Cortex of kidney (tissue), 1 donor: ENCODE data around the gene ZFYVE28.
"Not testable (repeated sequence)": the region's sequence is repeated elsewhere in the genome, so short reads cannot be mapped to it uniquely, and the experiment has no call there.

Experiments
- DNase-seq: peaks from one replicate; lab custom pipeline; 2025; lab: John Stamatoyannopoulos, UW

Gene ZFYVE28

DNA sequence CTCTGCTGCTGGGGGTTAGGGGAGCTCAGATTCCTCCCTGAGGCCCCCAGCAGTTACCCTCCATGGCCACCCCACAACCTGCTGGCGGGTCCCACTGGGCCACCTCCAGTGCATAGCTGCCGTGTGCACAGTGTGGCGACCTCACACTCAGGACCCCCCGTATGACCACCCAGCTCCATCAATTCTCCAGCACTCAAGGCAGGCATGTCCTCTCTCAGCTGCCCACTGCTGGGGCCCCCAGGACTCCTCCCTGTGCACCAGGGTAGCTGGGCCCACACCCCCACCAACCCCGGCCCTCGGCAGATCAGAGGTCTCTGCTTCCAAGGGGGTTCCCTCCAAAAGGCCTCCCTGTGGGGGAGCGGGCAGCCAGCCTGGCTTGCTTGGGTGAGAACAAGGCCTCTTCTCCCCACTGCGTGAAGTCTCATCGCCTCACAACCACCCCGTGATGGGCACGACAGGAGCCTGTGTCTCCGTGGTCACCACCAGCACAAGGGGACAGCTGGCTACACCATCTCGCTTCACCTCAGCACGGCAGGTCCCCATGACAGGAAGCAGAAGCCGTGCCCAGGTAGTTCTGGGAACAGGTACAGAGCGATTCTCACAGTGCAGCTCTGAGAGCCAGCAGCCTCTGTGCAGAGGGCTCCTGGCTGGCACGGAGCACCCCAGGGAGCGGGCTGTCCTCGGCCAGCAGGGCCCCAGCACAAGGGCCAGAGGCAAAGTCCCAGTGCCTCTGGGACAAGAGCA, 171.9 kb downstream of the ZFYVE28 start:
- DNase-seq = no peak

DNA sequence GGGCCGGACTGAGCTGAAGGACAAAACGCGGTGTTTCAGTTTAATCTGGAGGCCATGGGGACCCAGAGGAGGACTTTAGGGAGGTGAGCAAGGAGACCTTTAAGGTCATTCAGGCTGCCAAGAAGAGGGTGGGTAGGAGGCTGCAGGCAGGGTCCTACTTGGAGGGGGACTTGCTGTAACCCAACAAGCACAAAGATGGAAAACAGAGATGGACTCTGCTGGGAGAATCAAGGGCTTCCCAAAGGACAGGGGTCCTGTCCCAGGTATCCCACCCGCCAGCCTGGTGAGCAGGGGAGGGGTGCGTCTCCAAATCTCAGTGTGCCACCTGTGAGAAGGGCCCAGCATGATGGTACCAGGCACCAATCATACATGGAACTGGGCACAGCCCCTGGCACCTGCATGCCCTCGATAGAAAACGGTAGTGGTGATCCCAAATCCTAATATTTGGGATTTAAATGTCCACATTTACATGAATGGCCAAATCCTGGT, 172.6 kb downstream of the ZFYVE28 start:
- DNase-seq = no peak

GRCh38 chr4:2245057-2245786, 173.2 kb downstream of the ZFYVE28 start:
- no peak for DNase-seq

DNA sequence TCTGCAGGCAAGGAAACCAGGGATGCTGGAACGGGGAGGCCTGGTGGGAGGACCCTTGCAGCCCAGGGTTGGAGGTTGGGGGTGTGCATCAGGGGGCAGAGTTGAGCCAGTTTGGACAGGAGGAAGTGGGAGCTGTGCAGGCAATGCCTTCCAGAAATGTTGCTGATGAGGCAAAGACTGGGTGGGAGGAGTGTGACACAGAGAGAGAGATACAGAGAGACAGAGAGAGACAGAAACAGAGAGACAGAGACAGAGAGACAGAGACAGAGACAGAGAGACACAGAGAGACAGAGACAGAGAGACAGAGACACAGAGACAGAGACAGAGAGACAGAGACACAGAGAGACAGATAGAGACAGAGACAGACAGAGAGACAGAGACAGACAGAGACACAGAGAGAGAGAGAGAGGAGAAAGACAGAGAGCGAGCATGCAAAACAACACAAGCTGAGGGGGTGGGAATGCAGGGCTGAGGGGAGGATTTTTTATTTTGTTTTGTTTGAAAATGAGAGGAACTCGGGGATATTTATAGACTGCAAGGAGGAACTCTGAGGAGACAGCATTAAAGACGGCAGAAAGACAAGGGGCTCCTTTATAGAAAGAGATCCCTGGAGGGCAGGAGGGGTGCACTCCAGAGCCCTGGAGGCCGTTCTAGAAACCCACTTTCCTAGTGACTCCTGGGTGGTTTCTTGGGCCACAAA, 174.6 kb downstream of the ZFYVE28 start:
- no peak for DNase-seq

DNA sequence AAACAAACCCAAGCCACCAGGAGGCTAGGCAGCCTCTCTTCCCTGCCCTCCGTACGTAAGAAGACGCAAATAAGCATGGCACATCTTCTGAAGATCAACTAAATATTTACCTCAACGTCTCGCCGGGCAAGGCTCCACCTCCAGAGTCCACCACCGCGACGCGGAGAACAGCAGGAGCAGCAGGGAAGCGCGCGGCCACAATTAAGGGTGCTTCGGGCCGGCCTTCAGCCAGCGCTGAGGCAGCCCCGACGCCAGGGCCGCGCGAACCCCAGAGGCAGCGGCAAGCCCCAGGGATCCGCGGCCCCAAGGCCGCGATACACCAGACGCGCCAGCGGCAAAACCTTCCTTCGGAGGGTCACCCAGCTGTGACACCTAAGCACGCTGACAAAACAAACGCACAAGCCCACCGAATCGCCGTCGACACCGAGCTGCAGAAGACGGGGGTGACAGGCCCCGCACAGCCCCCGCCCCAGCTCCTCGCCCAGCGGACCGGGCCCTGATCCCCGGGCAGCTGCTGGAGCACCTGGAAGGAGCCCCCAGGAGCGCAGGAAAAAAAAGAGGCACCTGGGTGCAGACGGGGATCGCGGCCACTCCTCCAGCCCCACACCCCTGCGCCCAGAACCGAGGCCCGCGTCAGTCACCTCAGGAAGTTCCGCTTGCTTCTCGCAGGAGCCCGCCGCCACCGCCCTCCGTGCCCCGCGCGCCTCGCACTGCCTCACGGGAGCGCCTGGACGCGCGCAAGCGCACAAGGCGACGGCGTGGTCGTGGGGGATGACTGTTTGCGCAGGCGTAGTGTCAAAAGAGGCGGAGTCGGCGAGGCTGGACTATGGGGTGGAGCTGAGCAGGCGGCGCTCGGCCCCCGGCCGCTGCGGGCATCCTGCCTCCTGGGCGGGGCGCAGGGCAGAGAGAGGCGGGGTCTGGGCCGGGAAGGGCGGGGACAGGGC, 176.8 kb downstream of the ZFYVE28 start, which contains the start of the genes HAUS3 and POLN:
HAUS3 (minus strand) TSS at position 712 of the 944 bp plus-strand sequence. CDS start 1,175 bp downstream, outside the sequence.
POLN (minus strand) TSS at position 712 of the 944 bp plus-strand sequence. CDS start 12,890 bp downstream, outside the sequence.
- peak; percentile 94 for DNase-seq

GRCh38 chr4:2241003-2241402, 177.4 kb downstream of the ZFYVE28 start:
- no peak for DNase-seq

DNA sequence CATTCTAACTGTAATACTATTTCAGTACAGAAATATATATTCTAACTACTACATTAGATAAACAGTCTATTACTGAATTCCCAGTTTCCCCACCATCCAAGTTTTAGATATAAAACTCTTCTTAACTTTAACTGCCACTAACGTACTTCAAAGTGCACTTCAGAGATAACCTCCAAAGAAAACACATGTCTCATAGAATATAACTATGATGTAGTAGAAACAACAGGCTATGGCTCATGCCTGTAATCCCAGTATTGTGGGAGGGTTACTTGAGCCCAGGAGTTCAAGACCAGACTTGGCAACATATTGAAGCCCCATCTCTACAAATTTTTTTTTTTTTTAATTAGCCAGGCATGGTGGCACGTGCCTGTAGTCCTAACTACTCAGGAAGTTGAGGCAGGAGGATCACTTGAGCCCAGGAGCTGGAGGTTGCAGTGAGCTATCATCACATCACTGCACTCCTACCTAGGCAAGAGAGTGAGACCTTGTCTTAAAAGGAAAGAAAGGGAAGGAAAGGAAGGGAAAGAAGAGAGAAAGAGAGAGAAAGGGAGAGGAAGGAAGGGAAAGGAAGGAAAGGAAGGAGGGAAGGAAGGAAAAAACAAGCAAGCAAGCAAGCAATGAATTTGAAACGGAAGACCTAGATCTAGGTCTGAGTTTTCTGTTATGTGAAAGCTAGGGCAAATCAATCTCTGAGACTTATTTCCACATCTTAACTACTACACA, 181.3 kb downstream of the ZFYVE28 start:
- DNase-seq = no peak

DNA sequence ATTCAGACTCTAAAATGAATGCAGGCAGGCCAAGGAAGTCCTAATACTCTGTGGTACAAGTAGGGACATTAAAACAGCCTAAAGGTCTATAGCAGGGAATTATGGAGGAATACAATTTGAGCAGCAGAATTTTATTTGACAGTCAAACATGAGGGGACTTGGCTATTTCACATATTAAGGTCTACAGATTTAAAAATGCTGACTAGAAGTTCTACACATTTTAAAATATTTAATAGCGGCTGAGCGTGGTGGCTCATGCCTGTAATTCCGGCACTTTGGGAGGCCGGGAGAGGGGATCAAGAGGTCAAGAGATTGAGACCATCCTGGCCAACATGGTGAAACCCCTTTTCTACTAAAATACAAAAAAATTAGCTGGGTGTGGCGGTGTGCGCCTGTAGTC, 187.4 kb downstream of the ZFYVE28 start:
- no peak for DNase-seq

- no peak for DNase-seq
These were observed 192.2 kb downstream of the ZFYVE28 start for GRCh38 chr4:2226261-2226660.

GRCh38 chr4:2222838-2223237, 195.6 kb downstream of the ZFYVE28 start:
- DNase-seq = no peak

GRCh38 chr4:2221378-2221777, 197.1 kb downstream of the ZFYVE28 start:
- DNase-seq = not testable (repeated sequence)

GRCh38 chr4:2220016-2220630, 198.3 kb downstream of the ZFYVE28 start:
- DNase-seq = no peak
